Osteocyte (in vitro differentiated cells): ENCODE measurements around the gene ZNF2. TPM values are rescaled to one million over a fixed set of nuclear protein-coding genes. Genes with fewer than 3 reads are reported as not detected.

Experiments used
- DNase-seq: peaks from one replicate; pipeline ENCODE4 v3.0.0; 2021; ENCODE audit warnings: mixed read lengths; ENCODE audit not compliant: unreplicated experiment; ENCODE audit errors: extremely low spot score
- H3K27ac Mint-ChIP-seq: one replicate; pipeline ENCODE4 v1.8.0; 2021; ENCODE audit warnings: mild to moderate bottlenecking, mixed read lengths; ENCODE audit not compliant: unreplicated experiment
- H3K27me3 Mint-ChIP-seq: one replicate; pipeline ENCODE4 v1.8.0; 2021; ENCODE audit warnings: mixed read lengths; ENCODE audit not compliant: unreplicated experiment
- H3K36me3 Mint-ChIP-seq: one replicate; pipeline ENCODE4 v1.8.0; 2021; ENCODE audit warnings: mixed read lengths; ENCODE audit not compliant: unreplicated experiment
- H3K4me1 Mint-ChIP-seq: one replicate; pipeline ENCODE4 v1.8.0; 2021; ENCODE audit warnings: mixed read lengths; ENCODE audit not compliant: unreplicated experiment
- H3K4me3 Mint-ChIP-seq: one replicate; pipeline ENCODE4 v1.8.0; 2021; ENCODE audit warnings: mild to moderate bottlenecking, moderate library complexity, mixed read lengths; ENCODE audit not compliant: unreplicated experiment
- H3K9me3 Mint-ChIP-seq: one replicate; pipeline ENCODE4 v1.8.0; 2021; ENCODE audit warnings: mixed read lengths; ENCODE audit not compliant: unreplicated experiment
- CTCF ChIP-seq: fragments of 200-600 bp; sonication (generic); IDR thresholded peaks from 2 replicates; pipeline ENCODE4 v1.5.0; 2021; ENCODE audit warnings: antibody characterized with exemption, mild to moderate bottlenecking, moderate library complexity
- long read RNA-seq: library from polyadenylated mRNA; unstranded; transcript quantifications from one replicate; pipeline ENCODE4 v2.0.0, GENCODE V29; 2021
- total RNA-seq: library from RNA; stranded (reverse); gene quantifications from 2 replicates; pipeline ENCODE4 v1.2.1, GENCODE V29; 2021

Gene ZNF2
- total RNA-seq = 5.5 and 5.8 TPM in 2 replicates
- long read RNA-seq, transcript ZNF2-204 (4 exons, 3,885 nt) = minor isoform, 7 of 44 reads
- long read RNA-seq, transcript ZNF2-203 (5 exons, 2,601 nt) = major isoform, 32 of 44 reads
- long read RNA-seq, partial matches to known transcripts = 5 of 44 reads
- long read RNA-seq, other reads (novel, unspliced or antisense) = 0 of 44 reads

- TF ChIP-seq CTCF = no peak
- no peaks in the 10 kb centered on the region for H3K9me3 Mint-ChIP-seq
- peaks cover 25% of the 10 kb centered on the region for H3K4me1 Mint-ChIP-seq
- no peaks in the 10 kb centered on the region for H3K27me3 Mint-ChIP-seq
- H3K4me3 Mint-ChIP-seq = peak within 1 kb of the TSS; percentile 98
- DNase-seq = peak; percentile 98
- no peaks in the 10 kb centered on the region for H3K36me3 Mint-ChIP-seq
- peak within 1 kb of the TSS; percentile 99 for H3K27ac Mint-ChIP-seq
These were observed at the start of gene ZNF2 for GRCh38 chr2:95165371-95166064. Gene ZNF2, plus strand, starts transcription at chr2:95165809. Its CDS starts 10,418 bp downstream, at chr2:95176227.

- peak overlapping the region; percentile 95 for H3K4me3 Mint-ChIP-seq
- H3K27ac Mint-ChIP-seq = peak overlapping the region; percentile 93
- no peaks in the 10 kb centered on the region for H3K27me3 Mint-ChIP-seq
- no peaks in the 10 kb centered on the region for H3K9me3 Mint-ChIP-seq
- DNase-seq = no peak
- peaks cover 8% of the 10 kb centered on the region for H3K36me3 Mint-ChIP-seq
- H3K4me1 Mint-ChIP-seq = peaks cover 32% of the 10 kb centered on the region
- no peak for TF ChIP-seq CTCF
These were observed 44.6 kb upstream of the ZNF2 start for GRCh38 chr2:95121093-95121406.

GRCh38 chr2:95121407-95122196 is 44.0 kb upstream of the ZNF2 start, which contains the start of gene MRPS5:
Gene MRPS5, minus strand, starts transcription at chr2:95121808. Its CDS starts 17 bp downstream, at chr2:95121791.
- Mint-ChIP-seq H3K36me3 (peaks cover 8% of the 10 kb centered on the region), H3K27me3 (no peaks in the 10 kb centered on the region), H3K27ac (peak within 1 kb of the TSS; percentile 93), H3K9me3 (no peaks in the 10 kb centered on the region), H3K4me3 (peak within 1 kb of the TSS; percentile 95), H3K4me1 (peaks cover 32% of the 10 kb centered on the region)
- peak; percentile 46 for TF ChIP-seq CTCF
- peak; percentile 93 for DNase-seq

GRCh38 chr2:95122197-95122551 is 43.4 kb upstream of the ZNF2 start:
- no peak for TF ChIP-seq CTCF
- no peak for DNase-seq
- H3K36me3 Mint-ChIP-seq = peaks cover 7% of the 10 kb centered on the region
- H3K4me1 Mint-ChIP-seq = peaks cover 32% of the 10 kb centered on the region
- H3K27me3 Mint-ChIP-seq = no peaks in the 10 kb centered on the region
- no peaks in the 10 kb centered on the region for H3K9me3 Mint-ChIP-seq
- H3K27ac Mint-ChIP-seq = peak overlapping the region; percentile 93
- peak overlapping the region; percentile 95 for H3K4me3 Mint-ChIP-seq

- H3K36me3 Mint-ChIP-seq = peaks cover 31% of the 10 kb centered on the region
- no peak overlapping the region for H3K4me3 Mint-ChIP-seq
These were observed 26.9 kb upstream of the ZNF2 start for GRCh38 chr2:95138702-95139101.

More at GRCh38 chr2:95138702-95139101, 26.9 kb upstream of the ZNF2 start:
- Mint-ChIP-seq H3K27ac (no peak overlapping the region), H3K4me1 (no peaks in the 10 kb centered on the region), H3K27me3 (no peaks in the 10 kb centered on the region), H3K9me3 (peaks cover 65% of the 10 kb centered on the region)
- no peak for TF ChIP-seq CTCF
- no peak for DNase-seq
